HTR-8/SVneo (cell line): ENCODE results near the gene BIN2.

ENCODE experiments used
- DNase-seq: peaks from one replicate; pipeline ENCODE4 v3.0.0; 2011; ENCODE audit warnings: low spot score, mixed read lengths; ENCODE audit not compliant: insufficient read length
- FAIRE-seq: peaks from 2 replicates; lab custom pipeline; 2011; peaks lifted over from hg19 to GRCh38; lab: Jason Lieb, UNC

Gene BIN2

GRCh38 chr12:51323966-51324895, at the start of gene BIN2:
Gene BIN2, minus strand, starts transcription at chr12:51324174. Its CDS starts 72 bp downstream, at chr12:51324102.
- no peak for DNase-seq

GRCh38 chr12:51373187-51373586, 49.2 kb upstream of the BIN2 start:
- no peak for DNase-seq
- no peak for FAIRE-seq

More at GRCh38 chr12:51323966-51324895, at the start of gene BIN2:
- FAIRE-seq: no peak

GRCh38 chr12:51372021-51372420, 48.0 kb upstream of the BIN2 start:
- FAIRE-seq (no peak), DNase-seq (no peak)

GRCh38 chr12:51371295-51371953, 47.5 kb upstream of the BIN2 start:
- DNase-seq (peak; percentile 92), FAIRE-seq (peak; percentile 38)

GRCh38 chr12:51370667-51371066, 46.7 kb upstream of the BIN2 start:
- DNase-seq (no peak), FAIRE-seq (no peak)

GRCh38 chr12:51369581-51369980, 45.6 kb upstream of the BIN2 start:
- no peak for FAIRE-seq
- no peak for DNase-seq

GRCh38 chr12:51368640-51369517, 44.9 kb upstream of the BIN2 start:
- no peak for FAIRE-seq
- DNase-seq: no peak

GRCh38 chr12:51365276-51365675, 41.3 kb upstream of the BIN2 start:
- no peak for FAIRE-seq
- DNase-seq: no peak

- DNase-seq (no peak), FAIRE-seq (no peak)
These were observed 40.0 kb upstream of the BIN2 start for GRCh38 chr12:51364001-51364400.

GRCh38 chr12:51362747-51363342, 38.9 kb upstream of the BIN2 start:
- FAIRE-seq (no peak), DNase-seq (no peak)

- no peak for FAIRE-seq
These were observed 38.3 kb upstream of the BIN2 start for GRCh38 chr12:51362307-51362706.

GRCh38 chr12:51361161-51362016, 37.4 kb upstream of the BIN2 start:
- DNase-seq (no peak), FAIRE-seq (no peak)

More at GRCh38 chr12:51362307-51362706, 38.3 kb upstream of the BIN2 start:
- no peak for DNase-seq

GRCh38 chr12:51360315-51360714, 36.3 kb upstream of the BIN2 start:
- FAIRE-seq (no peak), DNase-seq (no peak)

- DNase-seq (no peak), FAIRE-seq (no peak)
These were observed 35.9 kb upstream of the BIN2 start for GRCh38 chr12:51359851-51360250.

- no peak for DNase-seq
These were observed 34.5 kb upstream of the BIN2 start for GRCh38 chr12:51358496-51358895.

GRCh38 chr12:51357374-51358047, 33.5 kb upstream of the BIN2 start:
- DNase-seq (no peak), FAIRE-seq (no peak)

More at GRCh38 chr12:51358496-51358895, 34.5 kb upstream of the BIN2 start:
- no peak for FAIRE-seq

GRCh38 chr12:51351913-51352532, 28.0 kb upstream of the BIN2 start:
- DNase-seq: peak; percentile 30
- FAIRE-seq: no peak

GRCh38 chr12:51349026-51349425, 25.1 kb upstream of the BIN2 start:
- DNase-seq: no peak
- FAIRE-seq: no peak
